NCI-H146 treated with DMSO at 0.1 percent for 48 hours (cell line): ENCODE data around the gene NRF1.

Source experiments
- DNase-seq: peaks from one replicate; lab custom pipeline; 2025; ENCODE audit not compliant: unreplicated experiment; lab: John Stamatoyannopoulos, UW

The NRF1 gene

GRCh38 chr7:129798616-129799349 is 187.3 kb downstream of the NRF1 start:
- no peak for DNase-seq

GRCh38 chr7:129799350-129799955 is 187.9 kb downstream of the NRF1 start:
- no peak for DNase-seq

- DNase-seq: no peak
Measured at GRCh38 chr7:129800901-129801300, 189.4 kb downstream of the NRF1 start.

GRCh38 chr7:129801882-129802281 is 190.4 kb downstream of the NRF1 start:
- peak; percentile 28 for DNase-seq

- DNase-seq: no peak
Measured at GRCh38 chr7:129803546-129804081, 192.1 kb downstream of the NRF1 start.

GRCh38 chr7:129804111-129804889 is 192.8 kb downstream of the NRF1 start:
- DNase-seq: no peak

- DNase-seq: no peak
Measured at GRCh38 chr7:129804890-129805719, 193.6 kb downstream of the NRF1 start.
